H1 (cell line): ENCODE data around the gene AKR1C1. TPM values are rescaled to one million over a fixed set of nuclear protein-coding genes. Genes with fewer than 3 reads are reported as not detected.
"Not testable (repeated sequence)": the region's sequence is repeated elsewhere in the genome, so short reads cannot be mapped to it uniquely, and the experiment has no call there.

Experiments
- CTCF ChIA-PET: fragments of 300-600 bp; sonication (Branson Sonifier 250); formaldehyde crosslinking; loops from one replicate; lab custom pipeline; 2021; ENCODE audit not compliant: partially characterized antibody; lab: Charles Lee
- POLR2A ChIA-PET: fragments of 300-600 bp; sonication (Branson Sonifier 250); formaldehyde crosslinking; loops from one replicate; lab custom pipeline; 2021; ENCODE audit warnings: inconsistent platforms; ENCODE audit not compliant: partially characterized antibody; lab: Charles Lee
- DNase-seq, 2 experiments: peaks; one replicate each; pipeline versions ENCODE4 v3.0.0 to v3.0.0-alpha.2; 2010 to 2022; ENCODE audit warnings: low spot score in 2 of 2, low read depth in 1 of 2, mixed read lengths in 1 of 2
- FAIRE-seq: peaks from 2 replicates; lab custom pipeline; 2011; peaks lifted over from hg19 to GRCh38; lab: Jason Lieb, UNC
- H2AFZ ChIP-seq: 2 replicates; pipeline ENCODE4 v1.8.1; 2012; ENCODE audit warnings: low read length, inconsistent platforms
- H2AK5ac ChIP-seq: 2 replicates; pipeline ENCODE4 v1.6.1; 2013; ENCODE audit warnings: low read depth, low read length
- H2BK120ac ChIP-seq: replicated peaks from 2 replicates; pipeline ENCODE3; 2013; ENCODE audit warnings: low read depth, low read length, inconsistent platforms
- H2BK12ac ChIP-seq: 2 replicates; pipeline ENCODE4 v1.6.1; 2013; ENCODE audit warnings: low read depth, low read length
- H2BK15ac ChIP-seq: 2 replicates; pipeline ENCODE4 v1.6.1; 2013; ENCODE audit warnings: low read length
- H2BK20ac ChIP-seq: 2 replicates; pipeline ENCODE4 v1.6.1; 2013; ENCODE audit warnings: low read length
- H2BK5ac ChIP-seq: 2 replicates; pipeline ENCODE4 v1.6.1; 2013; ENCODE audit warnings: low read depth, low read length
- H3K14ac ChIP-seq: 2 replicates; pipeline ENCODE4 v1.6.1; 2013; ENCODE audit warnings: inconsistent platforms; ENCODE audit not compliant: insufficient read length
- H3K18ac ChIP-seq: 2 replicates; pipeline ENCODE4 v1.6.1; 2013; ENCODE audit warnings: low read length; ENCODE audit errors: extremely low read depth
- H3K23ac ChIP-seq: 2 replicates; pipeline ENCODE4 v1.6.1; 2013; ENCODE audit warnings: inconsistent platforms; ENCODE audit not compliant: insufficient read length
- H3K23me2 ChIP-seq: 2 replicates; pipeline ENCODE4 v1.6.1; 2013; ENCODE audit warnings: low read depth, low read length
- H3K27ac ChIP-seq: 2 replicates; pipeline ENCODE4 v1.6.1; 2011; ENCODE audit warnings: low read depth, low read length, inconsistent platforms
- H3K27me3 ChIP-seq, 4 experiments: replicated peaks in 1 of 4; 1 replicate in 1 of 4; 2 replicates in 3 of 4; pipeline versions ENCODE4 v1.6.1 to v1.8.1; 2011 to 2013; ENCODE audit warnings: low read length in 3 of 4, mild to moderate bottlenecking in 3 of 4, inconsistent platforms in 2 of 4, mixed read lengths in 2 of 4, moderate library complexity in 1 of 4; ENCODE audit not compliant: control insufficient read depth in 3 of 4, insufficient read depth in 3 of 4; ENCODE audit errors: extremely low read depth in 1 of 4
- H3K36me3 ChIP-seq, 4 experiments: 2 replicates each; pipeline versions ENCODE4 v1.6.1 to v1.8.1; 2011 to 2013; ENCODE audit warnings: mild to moderate bottlenecking in 4 of 4, low read length in 3 of 4, moderate library complexity in 2 of 4, control low read depth in 1 of 4, inconsistent platforms in 1 of 4; ENCODE audit not compliant: insufficient read depth in 4 of 4, control insufficient read depth in 2 of 4
- H3K4ac ChIP-seq: replicated peaks from 2 replicates; pipeline ENCODE3; 2013; ENCODE audit warnings: low read length, low read depth, mixed read lengths, inconsistent platforms; ENCODE audit not compliant: insufficient read length
- H3K4me1 ChIP-seq, 4 experiments: replicated peaks in 1 of 4; 1 replicate in 1 of 4; 2 replicates in 3 of 4; pipeline versions ENCODE4 v1.6.1 to v1.8.1; 2011 to 2013; ENCODE audit warnings: low read length in 3 of 4, inconsistent platforms in 2 of 4, mixed read lengths in 1 of 4; ENCODE audit not compliant: insufficient read depth in 4 of 4, control insufficient read depth in 3 of 4
- H3K4me2 ChIP-seq, 2 experiments: 2 replicates each; pipeline versions ENCODE4 v1.6.1 to v1.8.1; 2011 to 2013; ENCODE audit warnings: low read depth in 2 of 2, low read length in 2 of 2, control low read depth in 1 of 2, inconsistent platforms in 1 of 2, mild to moderate bottlenecking in 1 of 2; ENCODE audit not compliant: insufficient read depth in 1 of 2
- H3K4me3 ChIP-seq, 4 experiments: fragments of 200-600, 300-600 bp in 1 of 4; sonication (generic), shearing (Covaris generic), sonication (Bioruptor Twin) in 1 of 4; 2 replicates each; pipeline versions ENCODE4 v1.5.1 to v1.8.1; 2011 to 2016; ENCODE audit warnings: low read length in 4 of 4, low read depth in 3 of 4, control low read depth in 2 of 4, inconsistent platforms in 2 of 4, mild to moderate bottlenecking in 2 of 4, mixed read lengths in 1 of 4, moderate library complexity in 1 of 4; ENCODE audit not compliant: insufficient read depth in 2 of 4; ENCODE audit errors: extremely low read depth in 1 of 4
- H3K56ac ChIP-seq: replicated peaks from 2 replicates; pipeline ENCODE3; 2013; ENCODE audit warnings: low read depth, mild to moderate bottlenecking, mixed read lengths, low read length, inconsistent platforms; ENCODE audit not compliant: insufficient read length
- H3K79me1 ChIP-seq: 2 replicates; pipeline ENCODE4 v1.6.1; 2013; ENCODE audit warnings: low read depth, low read length, control low read depth
- H3K79me2 ChIP-seq, 2 experiments: 2 replicates each; pipeline versions ENCODE4 v1.6.1 to v1.8.1; 2012 to 2013; ENCODE audit warnings: low read length in 2 of 2, mild to moderate bottlenecking in 2 of 2, inconsistent platforms in 1 of 2; ENCODE audit not compliant: insufficient read depth in 2 of 2, control insufficient read depth in 1 of 2
- H3K9ac ChIP-seq, 4 experiments: replicated peaks in 1 of 4; 1 replicate in 1 of 4; 2 replicates in 3 of 4; pipeline versions ENCODE4 v1.6.1 to v1.8.1; 2011 to 2013; ENCODE audit warnings: low read depth in 3 of 4, low read length in 3 of 4, control low read depth in 2 of 4, mild to moderate bottlenecking in 2 of 4, moderate library complexity in 2 of 4, inconsistent platforms in 1 of 4; ENCODE audit errors: extremely low read depth in 1 of 4
- H3K9me3 ChIP-seq, 2 experiments: 2 replicates each; pipeline versions ENCODE4 v1.6.1 to v1.8.1; 2012 to 2013; ENCODE audit warnings: mild to moderate bottlenecking in 2 of 2, moderate library complexity in 2 of 2, control low read depth in 1 of 2, inconsistent platforms in 1 of 2, low read depth in 1 of 2, low read length in 1 of 2, mixed read lengths in 1 of 2; ENCODE audit not compliant: insufficient read depth in 2 of 2
- H4K20me1 ChIP-seq, 2 experiments: replicated peaks in 1 of 2; 2 replicates each; pipeline versions ENCODE3 to v1.8.1; 2011 to 2013; ENCODE audit warnings: inconsistent platforms in 2 of 2, low read length in 2 of 2, mild to moderate bottlenecking in 1 of 2; ENCODE audit not compliant: insufficient read depth in 2 of 2, control insufficient read depth in 1 of 2
- H4K5ac ChIP-seq: 2 replicates; pipeline ENCODE4 v1.6.1; 2013; ENCODE audit warnings: low read length, low read depth, mixed read lengths, inconsistent platforms; ENCODE audit not compliant: insufficient read length
- H4K8ac ChIP-seq: 2 replicates; pipeline ENCODE4 v1.8.0; 2013; ENCODE audit warnings: mild to moderate bottlenecking, moderate library complexity, low read length, inconsistent platforms; ENCODE audit not compliant: insufficient read depth; ENCODE audit errors: extremely low read depth
- H4K91ac ChIP-seq: replicated peaks from 2 replicates; pipeline ENCODE3; 2013; ENCODE audit warnings: low read length, mixed read lengths, inconsistent platforms; ENCODE audit not compliant: insufficient read length
- WGBS, 2 experiments: shearing (Covaris generic) in 1 of 2; methylation state at CpG; one replicate each; pipeline versions ENCODE4 v1.1.6 to v1.1.7; 2013 to 2015; ENCODE audit warnings: low lambda C conversion rate in 2 of 2, mixed read lengths in 2 of 2, inconsistent platforms in 1 of 2, low coverage in 1 of 2, missing lambda C conversion rate in 1 of 2; ENCODE audit not compliant: insufficient replicate concordance in 2 of 2, insufficient coverage in 1 of 2, insufficient read length in 1 of 2; ENCODE audit errors: extremely low coverage in 1 of 2, missing lambda C conversion rate in 1 of 2; 5-methylcytosine and 5-hydroxymethylcytosine counted together
- polyA plus RNA-seq, 7 experiments: library from polyadenylated mRNA; depleted of rRNA in 3 of 7; stranded (reverse) in 5 of 7; unstranded in 2 of 7; fragments of >200 nt in 5 of 7; fragments of 200-250 nt in 2 of 7; gene quantifications; 1 replicate in 5 of 7; 2 replicates in 1 of 7; 4 replicates in 1 of 7; pipeline versions ENCODE4 v1.2.1 to v1.2.3, GENCODE V29; 2011 to 2013; ENCODE audit warnings: missing spikeins in 2 of 7, mixed read lengths in 2 of 7
- total RNA-seq: library from RNA; stranded (reverse); fragmentation: NEBNext Ultra II Directional; extraction: Animal tissue kit (Norgen Biotek cat#: 25700); gene quantifications from 2 replicates; pipeline ENCODE4 v1.2.1, GENCODE V29; 2021

AKR1C1 gene
- total and polyA plus RNA-seq, 2 of the 8 experiments (the other 6 are each of a cell fraction or from before 2014, with no cell fraction given) = 1.4 to 2.1 TPM

- H3K4ac ChIP-seq, FAIRE-seq, H2BK5ac ChIP-seq, H3K9ac ChIP-seq, H2BK20ac ChIP-seq, H2BK15ac ChIP-seq, H3K79me1 ChIP-seq, H4K20me1 ChIP-seq, DNase-seq, H3K27me3 ChIP-seq, H3K36me3 ChIP-seq, H2AK5ac ChIP-seq, H3K4me1 ChIP-seq, H2BK12ac ChIP-seq, H3K4me3 ChIP-seq, H3K4me2 ChIP-seq, H3K56ac ChIP-seq, CTCF ChIA-PET, H3K18ac ChIP-seq, H3K23ac ChIP-seq, H2BK120ac ChIP-seq, H3K79me2 ChIP-seq, H2AFZ ChIP-seq, H4K5ac ChIP-seq, H4K91ac ChIP-seq, H3K23me2 ChIP-seq, H3K27ac ChIP-seq, H3K14ac ChIP-seq, POLR2A ChIA-PET, H4K8ac ChIP-seq, H3K9me3 ChIP-seq: not testable (repeated sequence)
- 100% methylated on average over 1 of the region's 1 CpG; no CpG with 5 or more reads in 1 of the 2 experiments for WGBS, 2 experiments
Measured at GRCh38 chr10:4973294-4973693, 10.1 kb downstream of the AKR1C1 start.

GRCh38 chr10:4974400-4974799 is 11.2 kb downstream of the AKR1C1 start:
- H3K9ac ChIP-seq, H3K79me1 ChIP-seq, H3K4me2 ChIP-seq, H3K4ac ChIP-seq, DNase-seq, H2AFZ ChIP-seq, H3K36me3 ChIP-seq, H2BK15ac ChIP-seq, POLR2A ChIA-PET, H2BK120ac ChIP-seq, H4K91ac ChIP-seq, H3K9me3 ChIP-seq, H2BK12ac ChIP-seq, H3K27me3 ChIP-seq, H3K56ac ChIP-seq, H3K23ac ChIP-seq, FAIRE-seq, H4K20me1 ChIP-seq, H4K5ac ChIP-seq, H3K23me2 ChIP-seq, H3K79me2 ChIP-seq, H3K14ac ChIP-seq, H3K18ac ChIP-seq, H3K4me3 ChIP-seq, H2BK20ac ChIP-seq, H2AK5ac ChIP-seq, H2BK5ac ChIP-seq, H3K27ac ChIP-seq, H3K4me1 ChIP-seq, H4K8ac ChIP-seq, CTCF ChIA-PET: not testable (repeated sequence)
